Stimulated activated CD8-positive, alpha-beta memory T cell treated with anti-CD3 and anti-CD28 coated beads, Interleukin-4, amount 100 ng/mL, for 4 hours (primary cell): Measurements from ENCODE around the gene OPN3.

Experiments
- DNase-seq, 2 donors: peaks; one replicate each; pipeline ENCODE4 v3.0.0-alpha.2; 2020; ENCODE audit warnings: low read depth in 2 of 2, low spot score in 1 of 2

Gene OPN3

GRCh38 chr1:241622669-241623068 is 17.5 kb downstream of the OPN3 start:
- no peak for DNase-seq

DNA sequence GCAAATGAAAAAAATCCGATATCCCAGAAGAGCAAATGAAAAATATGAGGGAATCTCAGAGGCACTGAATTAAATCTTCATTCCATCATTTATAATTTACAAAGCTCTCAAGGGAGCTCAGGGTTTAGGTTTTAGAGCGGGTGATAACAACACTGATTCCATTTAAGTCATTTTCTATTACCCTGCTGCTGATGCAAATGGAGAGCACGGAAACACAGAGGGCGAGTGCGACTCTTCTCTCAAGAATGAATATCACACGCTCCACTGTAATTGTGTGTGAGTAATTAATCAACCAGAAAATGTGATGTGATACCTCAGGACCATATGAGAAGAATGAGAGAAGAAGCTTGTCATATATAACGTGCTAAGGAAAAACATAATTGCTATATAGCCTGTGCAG is 22.7 kb downstream of the OPN3 start:
- DNase-seq, result no peak

GRCh38 chr1:241615043-241615974 is 24.9 kb downstream of the OPN3 start:
- no peak for DNase-seq

DNA sequence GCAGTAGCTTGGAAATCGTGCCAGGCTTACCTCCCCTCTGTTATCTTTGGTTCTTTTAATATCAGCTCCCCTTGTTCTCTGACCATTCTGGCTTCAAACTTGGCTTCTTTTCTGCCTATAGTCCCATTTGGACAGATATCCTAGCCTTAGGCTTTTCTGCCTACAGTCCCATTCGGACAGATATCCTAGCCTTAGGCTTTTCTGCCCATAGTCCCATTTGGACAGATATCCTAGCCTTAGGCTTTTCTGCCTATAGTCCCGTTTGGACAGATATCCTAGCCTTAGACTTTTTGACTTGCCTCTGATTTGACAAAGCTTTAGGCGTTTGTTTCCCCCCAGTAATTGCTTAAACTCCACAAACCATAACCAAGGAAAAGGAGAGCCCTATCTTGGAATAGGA is 25.6 kb downstream of the OPN3 start:
- DNase-seq, result no peak

GRCh38 chr1:241614144-241614543 is 26.0 kb downstream of the OPN3 start:
- no peak for DNase-seq

- no peak for DNase-seq
Observed at GRCh38 chr1:241612533-241613477, 27.4 kb downstream of the OPN3 start.

- no peak for DNase-seq
Observed at GRCh38 chr1:241611736-241612135, 28.4 kb downstream of the OPN3 start.

GRCh38 chr1:241611063-241611462 is 29.1 kb downstream of the OPN3 start:
- DNase-seq, result no peak

DNA sequence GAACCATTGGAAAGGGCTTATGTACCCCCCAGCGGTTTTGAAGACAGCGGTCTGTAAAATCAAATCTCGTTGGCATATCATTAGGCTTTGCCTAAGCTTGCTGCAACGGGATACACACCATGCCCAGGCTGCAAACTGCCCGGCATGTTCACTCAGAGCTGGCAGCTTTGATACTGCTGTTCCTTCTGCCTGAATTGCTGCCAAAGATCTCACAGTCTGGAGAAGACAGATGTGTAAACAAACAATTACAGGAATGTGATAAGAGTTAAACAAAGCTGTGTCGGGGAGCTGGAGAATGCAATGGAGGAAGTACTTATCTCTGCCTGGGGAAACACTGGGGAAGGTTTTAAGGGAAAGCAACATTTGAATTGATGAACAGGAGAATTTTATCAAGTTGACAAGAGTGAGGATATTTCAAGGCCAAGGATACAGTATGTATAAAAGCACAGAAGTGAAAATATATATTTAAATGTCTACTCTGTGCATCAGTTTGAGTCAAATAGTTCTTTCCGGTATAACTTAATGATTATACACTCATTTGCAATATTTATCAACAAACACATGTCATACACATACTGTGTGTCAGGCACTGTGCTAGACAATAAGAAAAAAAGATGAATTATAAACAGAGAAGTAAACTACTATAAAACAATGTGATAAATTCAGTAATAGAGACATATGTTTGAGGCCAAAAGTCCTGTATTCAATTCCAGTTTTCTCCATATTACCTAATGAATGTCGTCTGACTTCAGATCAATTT is 29.9 kb downstream of the OPN3 start:
- DNase-seq, result no peak

DNA sequence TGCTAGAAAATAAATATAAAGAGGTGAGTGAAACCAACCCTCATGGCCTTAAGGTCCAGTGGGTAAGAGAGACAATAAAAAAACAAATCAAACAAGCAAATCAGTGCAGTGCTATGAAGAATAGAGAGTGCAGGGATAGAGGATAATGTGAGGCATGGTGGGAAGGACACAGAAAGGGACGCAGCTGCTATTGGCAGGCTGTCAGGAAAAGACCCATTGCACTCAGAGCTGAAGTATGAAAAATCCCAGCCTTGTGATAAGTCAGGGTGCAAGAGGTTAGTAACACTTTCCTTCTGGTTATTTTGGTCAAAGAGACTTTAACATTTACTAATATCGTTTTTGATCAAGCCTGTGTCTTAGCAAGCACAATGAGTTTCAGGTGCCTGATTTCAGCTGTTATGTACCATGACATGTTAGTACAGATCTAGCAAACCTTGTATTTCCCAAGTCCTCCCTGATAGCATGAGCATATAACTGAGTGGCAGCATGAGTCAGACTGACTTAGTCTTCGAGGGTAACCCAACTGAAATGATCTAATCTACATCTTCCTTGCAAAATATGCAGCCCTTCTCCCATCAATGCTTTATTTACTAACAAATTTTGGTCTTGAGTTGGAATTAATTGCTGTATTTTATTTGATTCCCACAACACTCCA is 31.7 kb downstream of the OPN3 start:
- DNase-seq, result no peak

DNA sequence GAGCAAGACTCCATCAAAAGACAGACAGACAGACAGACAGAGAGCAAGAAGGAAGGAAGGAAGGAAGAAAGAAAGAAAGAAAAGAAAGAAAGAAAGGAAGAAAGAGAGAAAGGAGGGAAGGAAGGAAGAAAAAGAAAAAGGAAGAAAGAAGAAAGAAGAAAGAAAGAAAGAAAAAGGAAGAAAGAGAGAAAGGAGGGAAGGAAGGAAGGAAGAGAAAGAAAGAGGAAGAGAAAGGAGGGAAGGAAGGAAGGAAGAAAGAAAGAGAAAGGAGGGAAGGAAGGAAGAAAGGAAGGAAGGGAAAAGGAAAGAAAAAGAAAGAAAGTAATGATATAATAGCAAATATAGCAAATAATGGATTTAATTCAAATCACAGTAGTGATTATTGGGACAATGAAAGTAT is 32.7 kb downstream of the OPN3 start:
- DNase-seq, result no peak

GRCh38 chr1:241606544-241606943 is 33.6 kb downstream of the OPN3 start:
- no peak for DNase-seq

GRCh38 chr1:241605146-241605805 is 34.9 kb downstream of the OPN3 start:
- no peak for DNase-seq

- no peak for DNase-seq
Observed at GRCh38 chr1:241603731-241604245, 36.4 kb downstream of the OPN3 start.

DNA sequence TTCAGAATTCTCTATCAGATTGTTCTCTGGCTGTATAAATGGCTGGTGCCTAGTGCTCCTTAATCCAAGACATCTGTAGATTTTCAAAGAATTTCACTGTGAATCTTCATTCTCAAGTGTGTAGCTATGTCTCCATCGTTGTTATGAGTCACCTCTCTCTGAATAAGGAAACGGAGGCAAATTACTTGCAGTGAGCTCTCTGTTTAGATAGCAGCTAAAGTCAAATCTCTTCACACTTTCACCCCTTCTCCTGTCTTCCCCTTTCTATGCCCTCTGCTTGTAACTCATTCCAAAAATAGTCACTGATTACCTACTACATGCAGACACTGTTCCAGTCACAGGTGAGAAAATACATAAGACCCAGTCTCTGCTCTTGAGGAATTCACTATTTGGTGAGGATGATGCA is 39.7 kb downstream of the OPN3 start:
- DNase-seq, result no peak

GRCh38 chr1:241598249-241598648 is 41.9 kb downstream of the OPN3 start:
- no peak for DNase-seq

DNA sequence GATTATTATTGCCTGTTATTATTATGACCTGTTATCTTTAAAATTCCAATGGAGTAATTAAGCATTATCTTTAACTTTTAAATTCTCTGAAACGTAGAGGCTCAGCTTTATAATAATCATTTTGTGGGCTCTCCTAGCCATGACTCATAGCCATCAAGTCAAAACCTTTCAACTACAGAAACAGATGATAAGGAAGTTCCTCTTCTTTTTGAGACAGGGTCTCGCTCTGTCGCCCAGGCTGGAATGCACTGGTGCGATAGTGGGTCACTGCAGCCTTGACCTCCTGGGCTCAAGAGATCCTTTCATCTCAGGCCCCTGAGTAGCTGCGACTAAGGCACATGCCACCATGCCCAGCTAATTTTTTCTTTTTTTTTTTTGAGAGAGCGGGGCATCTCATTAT is 43.5 kb downstream of the OPN3 start:
- no peak for DNase-seq

DNA sequence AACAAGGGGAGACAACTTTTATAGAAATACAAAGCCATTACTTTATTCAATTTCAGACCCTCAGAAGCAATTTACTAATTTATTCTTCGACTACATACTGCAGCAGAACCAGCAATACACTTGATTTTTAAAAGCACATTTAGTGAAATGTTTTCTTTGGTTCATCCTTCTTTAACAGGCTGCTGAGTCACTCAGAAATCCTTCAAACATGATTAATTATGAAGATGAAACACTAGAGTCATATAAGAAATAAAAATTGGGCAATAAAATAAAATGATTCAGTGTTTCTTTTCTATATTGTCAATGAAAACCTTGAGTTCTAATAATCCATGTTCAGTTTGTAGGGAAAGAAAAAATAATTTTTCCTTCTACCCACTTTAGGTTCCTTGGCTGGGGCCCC is 47.0 kb downstream of the OPN3 start:
- DNase-seq, result no peak

DNA sequence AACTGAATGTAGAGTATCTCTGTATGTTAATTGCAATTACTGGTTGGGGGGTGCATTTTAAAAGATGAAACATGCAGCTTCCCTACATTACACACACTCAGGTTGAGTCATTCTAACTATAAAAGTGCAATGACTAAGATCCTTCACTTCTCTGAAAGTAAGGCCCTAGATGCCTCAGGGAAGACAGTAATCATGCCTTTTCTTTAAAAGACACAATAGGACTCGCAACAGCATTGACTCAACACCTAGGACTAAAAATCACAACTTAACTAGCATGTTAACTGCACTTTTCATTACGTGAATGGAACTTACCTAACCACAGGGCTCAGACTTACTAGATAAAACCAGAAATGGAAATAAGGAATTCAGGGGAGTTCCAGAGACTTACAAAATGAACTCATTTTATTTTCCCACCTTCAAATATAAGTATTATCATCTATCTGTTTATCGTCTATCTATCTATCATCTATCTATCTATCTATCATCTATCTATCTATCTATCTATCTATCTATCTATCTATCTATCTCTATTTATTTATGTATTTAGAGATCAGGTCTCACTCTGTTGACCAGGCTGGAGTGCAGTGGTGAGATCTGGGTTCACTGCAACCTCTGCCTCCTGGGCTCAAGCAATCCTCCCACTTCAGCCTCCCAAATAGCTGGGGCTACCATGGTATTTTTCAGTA is 47.8 kb downstream of the OPN3 start:
- no peak for DNase-seq
